Mesenchymal stem cell (in vitro differentiated cells and primary cell): ENCODE results near the gene PBX2.
A peak's percentile ranks its signal among the peaks of the same experiment; 100 is the strongest.

Source experiments
- DNase-seq: peaks from one replicate; pipeline ENCODE4 v3.0.0-alpha.2; 2013
- H2AFZ ChIP-seq: one replicate; pipeline ENCODE4 v1.6.1; 2013; ENCODE audit warnings: low read depth, mild to moderate bottlenecking, control low read depth, inconsistent platforms, low read length, moderate library complexity
- H2AK5ac ChIP-seq: 2 replicates; pipeline ENCODE4 v1.6.1; 2013; ENCODE audit warnings: low read length, moderate library complexity, mild to moderate bottlenecking, inconsistent platforms; ENCODE audit not compliant: severe bottlenecking
- H2BK120ac ChIP-seq: one replicate; pipeline ENCODE4 v1.6.1; 2013; ENCODE audit warnings: low read depth, mild to moderate bottlenecking, inconsistent platforms, low read length, moderate library complexity
- H2BK12ac ChIP-seq, 2 experiments: one replicate each; pipeline ENCODE4 v1.6.1; 2013; ENCODE audit warnings: inconsistent platforms in 2 of 2, low read length in 2 of 2, mild to moderate bottlenecking in 2 of 2, moderate library complexity in 2 of 2, control low read depth in 1 of 2
- H2BK15ac ChIP-seq: one replicate; pipeline ENCODE4 v1.6.1; 2013; ENCODE audit warnings: mild to moderate bottlenecking, low read depth, inconsistent platforms; ENCODE audit not compliant: poor library complexity, severe bottlenecking
- H2BK5ac ChIP-seq: 2 replicates; pipeline ENCODE4 v1.6.1; 2013; ENCODE audit warnings: low read depth, mild to moderate bottlenecking, low read length, control low read depth, inconsistent platforms; ENCODE audit not compliant: poor library complexity, severe bottlenecking
- H3K14ac ChIP-seq, 2 experiments: one replicate each; pipeline ENCODE4 v1.6.1; 2013; ENCODE audit warnings: inconsistent platforms in 2 of 2, low read length in 2 of 2, control low read depth in 1 of 2, mild to moderate bottlenecking in 1 of 2, moderate library complexity in 1 of 2
- H3K18ac ChIP-seq, 2 experiments: one replicate each; pipeline ENCODE4 v1.6.1; 2013; ENCODE audit warnings: inconsistent platforms in 2 of 2, low read length in 2 of 2, control low read depth in 1 of 2, low read depth in 1 of 2, mild to moderate bottlenecking in 1 of 2
- H3K23ac ChIP-seq, 2 experiments: one replicate each; pipeline ENCODE4 v1.6.1; 2013; ENCODE audit warnings: inconsistent platforms in 2 of 2, low read length in 2 of 2, mild to moderate bottlenecking in 2 of 2, moderate library complexity in 2 of 2, control low read depth in 1 of 2
- H3K27ac ChIP-seq: 2 replicates; pipeline ENCODE4 v1.5.1; 2013; ENCODE audit warnings: mild to moderate bottlenecking, moderate library complexity, low read length, control low read depth, inconsistent platforms; ENCODE audit not compliant: poor library complexity, severe bottlenecking
- H3K27me3 ChIP-seq, 2 experiments: 2 replicates each; pipeline versions ENCODE4 v1.6.1 to v1.7.0; 2013; ENCODE audit warnings: low read length in 2 of 2, mild to moderate bottlenecking in 2 of 2, moderate library complexity in 2 of 2, control low read depth in 1 of 2, inconsistent platforms in 1 of 2; ENCODE audit not compliant: control insufficient read depth in 1 of 2, insufficient read depth in 1 of 2
- H3K36me3 ChIP-seq, 2 experiments: 2 replicates each; pipeline versions ENCODE4 v1.6.1 to v1.7.0; 2013; ENCODE audit warnings: low read length in 2 of 2, control low read depth in 1 of 2, inconsistent platforms in 1 of 2, low read depth in 1 of 2, mild to moderate bottlenecking in 1 of 2; ENCODE audit not compliant: insufficient read depth in 2 of 2, control insufficient read depth in 1 of 2
- H3K4ac ChIP-seq, 2 experiments: one replicate each; pipeline ENCODE4 v1.6.1; 2013; ENCODE audit warnings: inconsistent platforms in 2 of 2, low read length in 2 of 2, mild to moderate bottlenecking in 2 of 2, moderate library complexity in 2 of 2, control low read depth in 1 of 2, low read depth in 1 of 2
- H3K4me1 ChIP-seq: 2 replicates; pipeline ENCODE4 v1.6.1; 2013; ENCODE audit warnings: low read depth, low read length, control low read depth; ENCODE audit not compliant: control insufficient read depth, insufficient read depth
- H3K4me2 ChIP-seq: 2 replicates; pipeline ENCODE4 v1.6.1; 2013; ENCODE audit warnings: low read length, mild to moderate bottlenecking, inconsistent platforms; ENCODE audit not compliant: poor library complexity, severe bottlenecking
- H3K4me3 ChIP-seq, 2 experiments: 2 replicates each; pipeline versions ENCODE4 v1.5.1 to v1.7.0; 2013; ENCODE audit warnings: low read length in 2 of 2, mild to moderate bottlenecking in 2 of 2, control low read depth in 1 of 2, low read depth in 1 of 2; ENCODE audit not compliant: insufficient read depth in 1 of 2
- H3K79me1 ChIP-seq: replicated peaks from 2 replicates; pipeline ENCODE4 v1.6.1; 2013; ENCODE audit warnings: mild to moderate bottlenecking, control low read depth, low read length, inconsistent platforms; ENCODE audit not compliant: poor library complexity, severe bottlenecking
- H3K9ac ChIP-seq: 2 replicates; pipeline ENCODE4 v1.7.0; 2013; ENCODE audit warnings: mild to moderate bottlenecking, low read length, moderate library complexity
- H3K9me3 ChIP-seq: 2 replicates; pipeline ENCODE4 v1.7.0; 2013; ENCODE audit warnings: mild to moderate bottlenecking, low read length; ENCODE audit not compliant: control insufficient read depth
- H4K8ac ChIP-seq: one replicate; pipeline ENCODE4 v1.6.1; 2013; ENCODE audit warnings: inconsistent platforms, mild to moderate bottlenecking, low read length, moderate library complexity
- H4K91ac ChIP-seq: one replicate; pipeline ENCODE4 v1.6.1; 2013; ENCODE audit warnings: mild to moderate bottlenecking, low read length, inconsistent platforms
- WGBS: methylation state at CpG from one replicate; pipeline ENCODE4 v1.1.7; 2013; ENCODE audit warnings: mixed read lengths; 5-methylcytosine and 5-hydroxymethylcytosine counted together

PBX2 gene

DNA sequence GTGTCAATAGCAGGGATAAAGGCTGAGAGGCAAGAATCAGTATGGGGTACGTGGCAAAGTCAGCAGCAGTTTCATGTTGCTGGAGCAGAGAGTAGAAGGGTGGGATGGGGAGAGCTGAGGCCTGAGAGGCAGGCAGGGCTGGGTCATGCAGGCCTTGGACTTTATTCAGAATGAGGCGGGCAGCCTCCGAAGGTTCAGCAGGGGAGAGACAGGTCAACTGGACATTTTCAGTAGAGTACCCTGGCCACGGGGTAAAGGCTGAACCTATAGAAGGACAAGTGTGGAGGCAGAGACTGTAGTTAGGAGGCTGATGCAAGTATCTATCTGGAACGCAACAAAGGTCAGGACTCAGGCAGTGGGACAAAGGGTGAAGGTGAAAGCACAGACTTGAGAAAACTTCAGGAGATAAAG, 20.2 kb upstream of the PBX2 start:
- H2BK15ac ChIP-seq: no peak overlapping the region
- H2BK12ac ChIP-seq: no peak overlapping the region
- no peak overlapping the region for H3K4ac ChIP-seq
- H3K4me3 ChIP-seq: no peak overlapping the region
- no peak overlapping the region for H3K23ac ChIP-seq
- no peak overlapping the region for H2AFZ ChIP-seq
- no peak overlapping the region for H3K14ac ChIP-seq
- no peaks in the 10 kb centered on the region for H3K36me3 ChIP-seq
- DNase-seq: no peak
- no peak overlapping the region for H2AK5ac ChIP-seq
- peak overlapping the region; percentile 21 for H4K91ac ChIP-seq
- WGBS: 78% methylated on average over 5 of the region's 5 CpGs
- H3K27ac ChIP-seq: no peak overlapping the region
- H4K8ac ChIP-seq: no peak overlapping the region
- H3K4me1 ChIP-seq: no peaks in the 10 kb centered on the region
- H3K9me3 ChIP-seq: no peaks in the 10 kb centered on the region
- H2BK120ac ChIP-seq: no peak overlapping the region
- H3K18ac ChIP-seq: no peak overlapping the region
- peaks cover 7 to 13% of the 10 kb centered on the region in 2 experiments for H3K27me3 ChIP-seq
- no peak overlapping the region for H2BK5ac ChIP-seq
- no peak overlapping the region for H3K4me2 ChIP-seq
- no peaks in the 10 kb centered on the region for H3K79me1 ChIP-seq
- no peak overlapping the region for H3K9ac ChIP-seq

DNA sequence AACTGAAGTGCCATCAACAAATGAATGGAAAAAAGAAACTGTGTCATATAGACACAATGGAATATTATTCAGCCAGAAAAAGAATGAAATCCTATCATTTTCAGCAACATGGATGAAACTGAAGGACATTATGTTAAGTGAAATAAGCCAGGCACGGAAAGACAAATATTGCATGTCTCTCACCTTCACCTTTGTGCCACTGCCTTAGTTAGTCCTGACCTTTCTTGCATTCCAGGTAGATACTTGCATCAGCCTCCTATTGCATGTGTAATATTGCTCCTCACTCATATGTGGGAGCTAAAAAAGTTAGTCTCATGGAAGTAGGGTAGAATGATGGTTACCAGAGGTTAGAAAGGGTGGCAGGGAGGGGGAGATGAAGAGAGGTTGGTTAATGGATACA, 19.0 kb upstream of the PBX2 start:
- Histone ChIP-seq H3K4me1 (peaks cover 1% of the 10 kb centered on the region), H3K79me1 (no peaks in the 10 kb centered on the region), H2BK12ac (no peak overlapping the region), H3K4ac (no peak overlapping the region), H4K91ac (no peak overlapping the region), H2BK15ac (no peak overlapping the region), H3K23ac (no peak overlapping the region), H3K18ac (no peak overlapping the region), H3K9me3 (no peaks in the 10 kb centered on the region), H2AFZ (no peak overlapping the region), H3K27me3 (peaks cover 9 to 15% of the 10 kb centered on the region in 2 experiments), H4K8ac (no peak overlapping the region), H2BK5ac (no peak overlapping the region), H3K9ac (no peak overlapping the region), H3K36me3 (no peaks in the 10 kb centered on the region), H3K4me2 (no peak overlapping the region), H3K27ac (no peak overlapping the region), H3K4me3 (no peak overlapping the region), H2AK5ac (no peak overlapping the region), H3K14ac (no peak overlapping the region), H2BK120ac (no peak overlapping the region)
- WGBS: no CpG with 5 or more reads among the region's 1 CpG
- DNase-seq: no peak

DNA sequence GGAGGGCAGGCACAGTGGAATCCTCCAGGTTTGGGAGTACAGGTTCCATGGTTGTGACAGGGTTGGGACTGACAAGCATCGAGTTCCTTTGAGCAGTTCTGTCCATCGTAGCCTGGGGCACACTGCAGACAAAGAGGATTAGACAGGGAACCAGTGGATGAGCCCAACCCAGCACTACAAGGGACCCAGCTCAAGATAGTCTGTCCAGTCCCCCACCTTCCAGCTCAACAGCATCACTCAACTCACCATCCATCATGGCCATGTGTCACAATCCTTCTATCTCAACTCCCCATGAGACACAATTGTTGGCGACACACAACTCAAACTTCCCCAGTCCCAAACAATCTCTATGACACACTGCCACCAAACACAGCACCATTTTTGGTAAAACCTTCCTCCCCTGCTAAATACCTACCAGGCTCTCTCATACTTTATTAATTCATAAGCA, 14.3 kb upstream of the PBX2 start:
- WGBS: 86% methylated on average over 3 of the region's 3 CpGs

DNA sequence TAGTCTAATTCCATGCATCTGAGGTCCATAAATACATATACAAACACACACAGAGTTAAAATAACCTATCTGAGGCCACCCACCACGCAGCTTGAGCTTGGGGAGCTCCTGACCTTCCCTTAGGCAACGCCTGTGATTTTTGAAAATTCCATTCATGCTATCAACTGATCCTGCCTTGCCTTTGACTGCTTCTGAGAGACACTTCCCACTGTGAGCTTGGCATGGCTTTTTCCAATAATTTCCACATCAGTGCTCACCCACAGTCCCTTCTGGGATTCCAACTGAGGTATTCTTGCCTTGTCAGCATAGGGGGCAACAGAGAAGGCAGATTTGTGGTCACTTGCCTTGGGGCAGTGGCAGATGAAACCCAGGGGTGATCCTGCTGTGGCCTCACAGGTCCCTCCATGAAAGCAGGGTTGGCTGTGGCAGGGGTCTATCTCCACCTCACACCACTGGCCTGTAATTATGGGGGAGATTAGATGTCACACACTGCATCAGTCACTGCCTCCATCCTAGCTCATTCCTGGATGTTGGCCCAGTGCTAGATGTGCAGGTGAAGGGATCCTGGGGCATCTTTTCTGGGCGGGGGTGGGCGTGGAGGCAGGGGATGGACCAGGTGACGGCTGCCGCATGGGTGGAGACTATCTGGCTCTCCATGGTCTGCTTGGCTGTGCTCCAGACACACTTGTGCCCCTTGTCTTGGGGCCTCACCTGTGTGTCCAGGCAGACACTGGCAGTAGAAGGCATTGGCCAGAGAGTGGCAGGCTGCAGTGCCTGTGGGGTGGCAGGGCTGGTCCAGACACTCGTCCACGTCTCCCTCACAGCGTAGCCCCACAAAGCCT, 13.6 kb upstream of the PBX2 start:
- no peak overlapping the region for H3K4me2 ChIP-seq
- H2BK5ac ChIP-seq: no peak overlapping the region
- no peak overlapping the region for H4K8ac ChIP-seq
- no peak for DNase-seq
- no peaks in the 10 kb centered on the region for H3K79me1 ChIP-seq
- H3K4ac ChIP-seq: no peak overlapping the region
- H3K4me3 ChIP-seq: no peak overlapping the region
- H3K23ac ChIP-seq: no peak overlapping the region
- peaks cover 16 to 37% of the 10 kb centered on the region in 2 experiments for H3K27me3 ChIP-seq
- 85% methylated on average over 9 of the region's 9 CpGs for WGBS
- no peaks in the 10 kb centered on the region for H3K36me3 ChIP-seq
- no peak overlapping the region for H2BK120ac ChIP-seq
- no peak overlapping the region for H2BK12ac ChIP-seq
- no peaks in the 10 kb centered on the region for H3K9me3 ChIP-seq
- no peak overlapping the region for H4K91ac ChIP-seq
- H2AK5ac ChIP-seq: no peak overlapping the region
- H3K27ac ChIP-seq: no peak overlapping the region
- no peak overlapping the region for H3K18ac ChIP-seq
- no peak overlapping the region for H3K14ac ChIP-seq
- H2AFZ ChIP-seq: no peak overlapping the region
- no peak overlapping the region for H2BK15ac ChIP-seq
- no peak overlapping the region for H3K9ac ChIP-seq
- H3K4me1 ChIP-seq: peaks cover 6% of the 10 kb centered on the region

More for the DNA sequence above, 14.3 kb upstream of the PBX2 start:
- Histone ChIP-seq H2BK5ac (no peak overlapping the region), H3K36me3 (no peaks in the 10 kb centered on the region), H3K9ac (no peak overlapping the region), H2BK15ac (no peak overlapping the region), H2BK120ac (no peak overlapping the region), H2BK12ac (no peak overlapping the region), H3K18ac (no peak overlapping the region), H4K8ac (no peak overlapping the region), H3K9me3 (no peaks in the 10 kb centered on the region), H3K79me1 (no peaks in the 10 kb centered on the region), H3K27me3 (peaks cover 16 to 43% of the 10 kb centered on the region in 2 experiments), H3K23ac (no peak overlapping the region), H3K14ac (no peak overlapping the region), H3K4ac (no peak overlapping the region), H2AFZ (no peak overlapping the region), H3K4me1 (peaks cover 6% of the 10 kb centered on the region), H3K4me3 (no peak overlapping the region), H3K4me2 (no peak overlapping the region), H2AK5ac (no peak overlapping the region), H4K91ac (no peak overlapping the region), H3K27ac (no peak overlapping the region)
- DNase-seq: no peak
